ENCODE measurements around the gene RTKN. TPM values are rescaled to one million over a fixed set of nuclear protein-coding genes. Genes with fewer than 3 reads are reported as not detected.

RTKN gene
- total and polyA plus RNA-seq, 10 of the 15 experiments (the other 5 are each of a cell fraction or from before 2014, with no cell fraction given), result 0.50 to 12.3 (median 5.4) TPM

GRCh38 chr2:74421221-74421870, 20.4 kb downstream of the RTKN start, which contains the start of the genes C2orf81 and WDR54 (continued):
- TF ChIP-seq ZNF687 (IDR thresholded peaks at IDR 0.05) (peak; percentile 93), CEBPB (IDR thresholded peaks at IDR 0.05; ENCODE audit: borderline replicate concordance in 1 of 2, low read depth in 2 of 2, low read length in 2 of 2) (no peak), ZNF207 (IDR thresholded peaks at IDR 0.05; ENCODE audit: borderline replicate concordance) (peak; percentile 82; the same call in 1 of the 2 replicates), IKZF1 (conservative IDR thresholded peaks at IDR 0.05) (peak; percentile 54; the same call in 1 of the 2 replicates), JUND (IDR thresholded peaks at IDR 0.05; ENCODE audit: low read depth, low read length) (no peak), TBL1XR1 (IDR thresholded peaks at IDR 0.05; ENCODE audit: low read depth, low read length) (peak; percentile 79), BMI1 (IDR thresholded peaks at IDR 0.05; ENCODE audit: borderline replicate concordance) (peak; percentile 99), SMC3 (IDR thresholded peaks at IDR 0.05; ENCODE audit: borderline replicate concordance, low read length) (no peak), JUNB (IDR thresholded peaks at IDR 0.05) (no peak), IRF4 (IDR thresholded peaks at IDR 0.05; ENCODE audit: low read depth, low read length) (no peak), WRNIP1 (IDR thresholded peaks at IDR 0.05; ENCODE audit: borderline replicate concordance, low read depth, low read length) (no peak), E2F4 (IDR thresholded peaks at IDR 0.05; ENCODE audit: low read depth, low read length) (peak; percentile 55; the same call in 1 of the 2 replicates), NBN (IDR thresholded peaks at IDR 0.05) (peak; percentile 55), PRDM15 (CRISPR knock-in tag; IDR thresholded peaks at IDR 0.05) (no peak), KDM1A (IDR thresholded peaks at IDR 0.05; ENCODE audit: borderline replicate concordance) (no peak), SMAD5 (IDR thresholded peaks at IDR 0.05; ENCODE audit: low read depth) (peak; percentile 89), TCF3 (IDR thresholded peaks at IDR 0.05; ENCODE audit: borderline replicate concordance, insufficient read depth, low read depth, low read length) (no peak), CBFB (IDR thresholded peaks at IDR 0.05; ENCODE audit: low read depth) (peak; percentile 64; the same call in 1 of the 2 replicates), SREBF2 (IDR thresholded peaks at IDR 0.05; ENCODE audit: low read length) (peak; percentile 8; the same call in 1 of the 2 replicates), RBBP5 (conservative IDR thresholded peaks at IDR 0.05) (no peak), CREM (IDR thresholded peaks at IDR 0.05; ENCODE audit: low read depth) (no peak; the same call in 1 of the 2 replicates), NFYA (IDR thresholded peaks at IDR 0.05; ENCODE audit: borderline replicate concordance, low read depth, low read length) (no peak), MTA3 (IDR thresholded peaks at IDR 0.05; ENCODE audit: borderline replicate concordance, low read length) (no peak), SIX5 (IDR thresholded peaks at IDR 0.05; ENCODE audit: low read depth, low read length, severe bottlenecking) (no peak)
